ENCODE measurements around the gene DHCR7. TPM values are rescaled to one million over a fixed set of nuclear protein-coding genes. Genes with fewer than 3 reads are reported as not detected.

The DHCR7 gene
- total and polyA plus RNA-seq, 2 donors (not counting 1 experiment from before 2014, with no cell fraction given), result 6.9 to 15.3 TPM

DNA sequence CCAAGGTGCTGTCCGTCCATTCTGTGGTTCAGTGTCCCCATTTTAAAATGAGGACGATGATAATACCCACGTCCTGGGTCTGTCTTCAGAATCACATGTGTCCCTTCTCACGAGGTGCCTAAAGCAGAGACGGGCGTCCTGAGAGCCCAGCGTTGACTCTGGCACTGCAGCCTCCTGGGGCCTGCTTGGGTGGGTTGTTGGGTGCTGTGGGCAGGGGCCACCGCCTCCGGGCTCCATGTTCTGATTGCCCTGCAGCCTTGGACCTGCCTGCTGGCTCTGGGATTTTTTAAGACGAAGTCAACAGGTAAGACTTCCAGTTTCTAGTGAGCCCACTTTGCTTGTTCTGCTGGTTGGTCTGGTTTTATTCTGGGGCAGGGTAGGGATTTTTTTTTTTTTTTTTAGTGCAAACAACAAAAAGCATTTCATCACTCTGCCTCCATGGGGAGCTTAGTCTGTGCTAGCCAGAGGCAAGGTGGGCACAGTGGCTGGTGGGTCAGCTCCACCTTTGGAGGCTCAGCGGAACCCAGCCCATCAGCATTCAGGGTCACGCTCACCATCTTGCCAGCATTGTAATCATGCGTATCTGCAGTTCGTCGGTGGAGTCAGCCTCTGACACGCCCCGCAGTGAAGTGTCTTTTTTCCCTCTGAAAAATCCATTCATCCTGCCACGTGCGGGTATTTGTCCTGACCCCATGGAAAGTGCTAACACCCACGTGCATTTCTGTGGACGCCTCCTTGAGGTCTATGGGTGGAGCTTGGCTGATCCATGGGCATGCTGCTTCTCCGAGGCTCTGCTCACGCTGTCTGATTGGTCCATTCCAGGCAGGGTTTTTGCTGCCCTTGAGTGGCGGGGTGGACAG lies 33.1 kb upstream of the DHCR7 start:
- no peaks in the 10 kb centered on the region for H3K4me1 Mint-ChIP-seq
- no peak for TF ChIP-seq EZH2 (IDR thresholded peaks at IDR 0.05; ENCODE audit: borderline replicate concordance, insufficient read depth, low read depth, low read length, poor library complexity, severe bottlenecking)
- TF ChIP-seq, protein P1, sequence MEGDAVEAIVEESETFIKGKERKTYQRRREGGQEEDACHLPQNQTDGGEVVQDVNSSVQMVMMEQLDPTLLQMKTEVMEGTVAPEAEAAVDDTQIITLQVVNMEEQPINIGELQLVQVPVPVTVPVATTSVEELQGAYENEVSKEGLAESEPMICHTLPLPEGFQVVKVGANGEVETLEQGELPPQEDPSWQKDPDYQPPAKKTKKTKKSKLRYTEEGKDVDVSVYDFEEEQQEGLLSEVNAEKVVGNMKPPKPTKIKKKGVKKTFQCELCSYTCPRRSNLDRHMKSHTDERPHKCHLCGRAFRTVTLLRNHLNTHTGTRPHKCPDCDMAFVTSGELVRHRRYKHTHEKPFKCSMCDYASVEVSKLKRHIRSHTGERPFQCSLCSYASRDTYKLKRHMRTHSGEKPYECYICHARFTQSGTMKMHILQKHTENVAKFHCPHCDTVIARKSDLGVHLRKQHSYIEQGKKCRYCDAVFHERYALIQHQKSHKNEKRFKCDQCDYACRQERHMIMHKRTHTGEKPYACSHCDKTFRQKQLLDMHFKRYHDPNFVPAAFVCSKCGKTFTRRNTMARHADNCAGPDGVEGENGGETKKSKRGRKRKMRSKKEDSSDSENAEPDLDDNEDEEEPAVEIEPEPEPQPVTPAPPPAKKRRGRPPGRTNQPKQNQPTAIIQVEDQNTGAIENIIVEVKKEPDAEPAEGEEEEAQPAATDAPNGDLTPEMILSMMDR (IDR thresholded peaks at IDR 0.05), result no peak
- DNase-seq (no peak), ATAC-seq (ENCODE audit: low read depth) (no peak)
- Histone ChIP-seq H3K79me2 (ENCODE audit: control insufficient read depth, insufficient read depth, low read length) (no peaks in the 10 kb centered on the region), H3K9ac (ENCODE audit: low read length) (no peak overlapping the region), H3K4me2 (replicated peaks; ENCODE audit: low read depth, low read length, poor library complexity, severe bottlenecking) (no peak overlapping the region), H4K20me1 (ENCODE audit: control insufficient read depth, insufficient read depth, low read length, poor library complexity, severe bottlenecking) (no peaks in the 10 kb centered on the region), H3K4me1 (ENCODE audit: control insufficient read depth in 2 of 2, insufficient read depth in 2 of 2, low read length in 2 of 2) (no peaks in the 10 kb centered on the region), H3K36me3 (replicated peaks in 1 of 2; ENCODE audit: control extremely low read depth in 1 of 2, control insufficient read depth in 1 of 2, extremely low read depth in 1 of 2, insufficient read depth in 2 of 2, low read length in 1 of 2) (peaks cover 1 to 86% of the 10 kb centered on the region in 2 experiments), H2AFZ (ENCODE audit: insufficient read depth, low read depth, low read length, poor library complexity, severe bottlenecking) (no peak overlapping the region), H3K27me3 (replicated peaks in 1 of 4; ENCODE audit: control extremely low read depth in 1 of 4, control insufficient read depth in 3 of 4, insufficient read depth in 4 of 4, low read length in 3 of 4) (no peaks in the 10 kb centered on the region), H3K4me3 (ENCODE audit: control extremely low read depth in 1 of 5, extremely low read depth in 1 of 5, insufficient read depth in 1 of 5, low read depth in 2 of 5, low read length in 4 of 5) (no peak overlapping the region), H3K27ac (ENCODE audit: low read length in 2 of 2) (no peak overlapping the region), H3K9me3 (ENCODE audit: control extremely low read depth in 1 of 3, control insufficient read depth in 2 of 3, insufficient read depth in 1 of 3, low read length in 2 of 3) (no peaks in the 10 kb centered on the region)
- H3K4me3 Mint-ChIP-seq, result no peak overlapping the region
- H3K27me3 Mint-ChIP-seq, result no peaks in the 10 kb centered on the region
- H3K9me3 Mint-ChIP-seq (ENCODE audit: insufficient read depth), result no peaks in the 10 kb centered on the region
- no peak overlapping the region for H3K27ac Mint-ChIP-seq
- intact Hi-C loops (cut with micrococcal nuclease), result no loop called here
- ChIA-PET POLR2A (no interaction called here), CTCF (no interaction called here)
- WGBS (ENCODE audit: insufficient coverage), result 97% methylated on average over 23 of the region's 24 CpGs

DNA sequence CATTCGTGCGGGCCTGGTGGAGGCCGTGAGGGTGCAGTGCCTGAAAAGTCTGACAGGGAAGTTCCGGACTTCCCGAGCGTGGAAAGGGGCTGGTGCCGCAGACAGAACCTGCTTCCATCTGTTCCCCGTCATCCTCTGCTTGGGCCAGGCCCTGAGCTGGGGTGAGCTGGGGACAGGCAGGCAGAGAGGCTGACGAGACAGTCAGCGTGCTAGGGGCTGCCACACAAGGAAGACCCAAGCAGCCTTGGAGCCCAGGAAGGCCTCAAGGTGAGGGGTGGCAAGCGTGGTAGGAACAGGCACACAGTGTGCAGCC lies 30.3 kb upstream of the DHCR7 start:
- intact Hi-C loops (cut with micrococcal nuclease), result no loop called here
- TF ChIP-seq EZH2 (IDR thresholded peaks at IDR 0.05; ENCODE audit: borderline replicate concordance, insufficient read depth, low read depth, low read length, poor library complexity, severe bottlenecking), result no peak
- TF ChIP-seq, protein P1 (IDR thresholded peaks at IDR 0.05), result no peak
- WGBS (ENCODE audit: insufficient coverage), result 98% methylated on average over 11 of the region's 11 CpGs
- H3K27me3 ChIP-seq (replicated peaks in 1 of 4; ENCODE audit: control extremely low read depth in 1 of 4, control insufficient read depth in 3 of 4, insufficient read depth in 4 of 4, low read length in 3 of 4), result no peaks in the 10 kb centered on the region
- H3K4me3 ChIP-seq (ENCODE audit: control extremely low read depth in 1 of 5, extremely low read depth in 1 of 5, insufficient read depth in 1 of 5, low read depth in 2 of 5, low read length in 4 of 5), result no peak overlapping the region
- H2AFZ ChIP-seq (ENCODE audit: insufficient read depth, low read depth, low read length, poor library complexity, severe bottlenecking), result no peak overlapping the region
- H4K20me1 ChIP-seq (ENCODE audit: control insufficient read depth, insufficient read depth, low read length, poor library complexity, severe bottlenecking), result no peaks in the 10 kb centered on the region
- Mint-ChIP-seq H3K27ac (no peak overlapping the region), H3K9me3 (ENCODE audit: insufficient read depth) (no peaks in the 10 kb centered on the region), H3K27me3 (no peaks in the 10 kb centered on the region), H3K4me3 (no peak overlapping the region), H3K4me1 (no peaks in the 10 kb centered on the region)
- H3K9ac ChIP-seq (ENCODE audit: low read length), result no peak overlapping the region
- peaks cover 1 to 83% of the 10 kb centered on the region in 2 experiments for H3K36me3 ChIP-seq (replicated peaks in 1 of 2; ENCODE audit: control extremely low read depth in 1 of 2, control insufficient read depth in 1 of 2, extremely low read depth in 1 of 2, insufficient read depth in 2 of 2, low read length in 1 of 2)
- peaks cover 0 to 2% (median 0%) of the 10 kb centered on the region in 3 donors for H3K9me3 ChIP-seq (ENCODE audit: control extremely low read depth in 1 of 3, control insufficient read depth in 2 of 3, insufficient read depth in 1 of 3, low read length in 2 of 3)
- ATAC-seq (ENCODE audit: low read depth) (no peak), DNase-seq (no peak)
- H3K4me2 ChIP-seq (replicated peaks; ENCODE audit: low read depth, low read length, poor library complexity, severe bottlenecking), result no peak overlapping the region
- ChIA-PET POLR2A (no interaction called here), CTCF (no interaction called here)
- no peak overlapping the region for H3K27ac ChIP-seq (ENCODE audit: low read length in 2 of 2)
- no peaks in the 10 kb centered on the region for H3K4me1 ChIP-seq (ENCODE audit: control insufficient read depth in 2 of 2, insufficient read depth in 2 of 2, low read length in 2 of 2)
- H3K79me2 ChIP-seq (ENCODE audit: control insufficient read depth, insufficient read depth, low read length), result no peaks in the 10 kb centered on the region
